GM06990 (cell line): Measurements from ENCODE around the gene ANKRD11.
"Not testable (repeated sequence)": the region's sequence is repeated elsewhere in the genome, so short reads cannot be mapped to it uniquely, and the experiment has no call there.

Experiments
- DNase-seq: peaks from one replicate; pipeline ENCODE4 v3.0.0-alpha.2; 2011; ENCODE audit not compliant: insufficient read length; ENCODE audit errors: extremely low read depth
- H3K27me3 ChIP-seq: replicated peaks from 2 replicates; pipeline ENCODE4 v1.6.0; 2011; ENCODE audit warnings: low read length; ENCODE audit not compliant: control insufficient read depth, insufficient read depth
- H3K36me3 ChIP-seq: 2 replicates; pipeline ENCODE4 v1.5.1; 2011; ENCODE audit warnings: low read length; ENCODE audit not compliant: control insufficient read depth, insufficient read depth
- H3K4me3 ChIP-seq: replicated peaks from 2 replicates; pipeline ENCODE4 v1.5.1; 2011; ENCODE audit warnings: low read depth, mild to moderate bottlenecking, control low read depth, low read length
- TF ChIP-seq, protein P1 (sequence below): IDR thresholded peaks from 2 replicates; pipeline ENCODE4 v1.5.1; 2011; ENCODE audit warnings: low read length, control low read depth, mild to moderate bottlenecking, inconsistent platforms; ENCODE audit not compliant: insufficient read depth, poor library complexity, severe bottlenecking

Gene ANKRD11

GRCh38 chr16:89392881-89393737 is 97.3 kb downstream of the ANKRD11 start:
- TF ChIP-seq, protein P1, sequence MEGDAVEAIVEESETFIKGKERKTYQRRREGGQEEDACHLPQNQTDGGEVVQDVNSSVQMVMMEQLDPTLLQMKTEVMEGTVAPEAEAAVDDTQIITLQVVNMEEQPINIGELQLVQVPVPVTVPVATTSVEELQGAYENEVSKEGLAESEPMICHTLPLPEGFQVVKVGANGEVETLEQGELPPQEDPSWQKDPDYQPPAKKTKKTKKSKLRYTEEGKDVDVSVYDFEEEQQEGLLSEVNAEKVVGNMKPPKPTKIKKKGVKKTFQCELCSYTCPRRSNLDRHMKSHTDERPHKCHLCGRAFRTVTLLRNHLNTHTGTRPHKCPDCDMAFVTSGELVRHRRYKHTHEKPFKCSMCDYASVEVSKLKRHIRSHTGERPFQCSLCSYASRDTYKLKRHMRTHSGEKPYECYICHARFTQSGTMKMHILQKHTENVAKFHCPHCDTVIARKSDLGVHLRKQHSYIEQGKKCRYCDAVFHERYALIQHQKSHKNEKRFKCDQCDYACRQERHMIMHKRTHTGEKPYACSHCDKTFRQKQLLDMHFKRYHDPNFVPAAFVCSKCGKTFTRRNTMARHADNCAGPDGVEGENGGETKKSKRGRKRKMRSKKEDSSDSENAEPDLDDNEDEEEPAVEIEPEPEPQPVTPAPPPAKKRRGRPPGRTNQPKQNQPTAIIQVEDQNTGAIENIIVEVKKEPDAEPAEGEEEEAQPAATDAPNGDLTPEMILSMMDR = no peak
- Histone ChIP-seq H3K36me3 (peaks cover 12% of the 10 kb centered on the region), H3K27me3 (no peaks in the 10 kb centered on the region), H3K4me3 (no peak overlapping the region)
- DNase-seq = no peak

GRCh38 chr16:89390224-89390583 is 100.2 kb downstream of the ANKRD11 start:
- H3K4me3 ChIP-seq, H3K27me3 ChIP-seq, DNase-seq, H3K36me3 ChIP-seq: not testable (repeated sequence)

- DNase-seq, H3K27me3 ChIP-seq, H3K4me3 ChIP-seq, H3K36me3 ChIP-seq: not testable (repeated sequence)
Measured at GRCh38 chr16:89389504-89390223, 100.7 kb downstream of the ANKRD11 start.

- no peak for DNase-seq
- TF ChIP-seq, protein P1 = no peak
- Histone ChIP-seq H3K27me3 (no peaks in the 10 kb centered on the region), H3K4me3 (no peak overlapping the region), H3K36me3 (peaks cover 7% of the 10 kb centered on the region)
Measured at GRCh38 chr16:89388536-89388935, 101.8 kb downstream of the ANKRD11 start.

- Histone ChIP-seq H3K4me3 (no peak overlapping the region), H3K36me3 (peaks cover 7% of the 10 kb centered on the region), H3K27me3 (no peaks in the 10 kb centered on the region)
- DNase-seq = no peak
- TF ChIP-seq, protein P1 = no peak
Measured at GRCh38 chr16:89386306-89387185, 103.8 kb downstream of the ANKRD11 start.

- Histone ChIP-seq H3K4me3 (no peak overlapping the region), H3K27me3 (no peaks in the 10 kb centered on the region)
- DNase-seq = no peak
Measured at GRCh38 chr16:89385712-89386111, 104.6 kb downstream of the ANKRD11 start.

More at GRCh38 chr16:89385712-89386111, 104.6 kb downstream of the ANKRD11 start:
- TF ChIP-seq, protein P1 = no peak
- peaks cover 4% of the 10 kb centered on the region for H3K36me3 ChIP-seq
